Measurements from ENCODE around the gene UBE2L5.

Gene UBE2L5

DNA sequence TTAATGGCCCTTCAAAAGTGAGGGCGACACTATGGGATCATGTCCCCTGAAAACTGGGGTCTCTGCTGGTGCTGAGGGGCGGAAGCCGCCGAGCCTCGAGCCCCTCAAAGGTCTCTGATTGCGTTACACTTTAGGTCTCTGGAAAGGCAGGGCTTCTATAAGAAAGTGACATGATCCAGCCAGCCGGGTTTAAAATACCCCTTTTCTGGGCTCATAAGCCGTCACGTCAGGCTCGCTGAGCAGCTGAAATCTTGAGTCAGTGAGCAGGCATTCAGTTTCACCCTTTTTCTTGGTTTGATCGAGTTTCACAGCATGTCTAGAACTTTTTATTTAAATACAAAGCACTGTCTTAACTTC is 44.0 kb downstream of the UBE2L5 start:
- peak overlapping the region; percentile 66; the same call in 1 of the 2 replicates for H2AFZ ChIP-seq (ENCODE audit: low read length)
- H3F3A ChIP-seq (ENCODE audit: low read depth), result peaks cover 21% of the 10 kb centered on the region
- peaks cover 27% of the 10 kb centered on the region for H3K36me3 ChIP-seq (ENCODE audit: insufficient read depth, low read length)
- peaks cover 5% of the 10 kb centered on the region for H3K27me3 ChIP-seq (ENCODE audit: insufficient read depth, low read length, poor library complexity, severe bottlenecking)
- peak overlapping the region; percentile 74 for H3K4me3 ChIP-seq (ENCODE audit: low read length, poor library complexity, severe bottlenecking)
- peaks cover 27% of the 10 kb centered on the region for H4K20me1 ChIP-seq (ENCODE audit: insufficient read depth, low read length, poor library complexity, severe bottlenecking)
- peaks cover 53% of the 10 kb centered on the region for H3K79me2 ChIP-seq (ENCODE audit: insufficient read depth, low read length)
- TF ChIP-seq, protein P1, sequence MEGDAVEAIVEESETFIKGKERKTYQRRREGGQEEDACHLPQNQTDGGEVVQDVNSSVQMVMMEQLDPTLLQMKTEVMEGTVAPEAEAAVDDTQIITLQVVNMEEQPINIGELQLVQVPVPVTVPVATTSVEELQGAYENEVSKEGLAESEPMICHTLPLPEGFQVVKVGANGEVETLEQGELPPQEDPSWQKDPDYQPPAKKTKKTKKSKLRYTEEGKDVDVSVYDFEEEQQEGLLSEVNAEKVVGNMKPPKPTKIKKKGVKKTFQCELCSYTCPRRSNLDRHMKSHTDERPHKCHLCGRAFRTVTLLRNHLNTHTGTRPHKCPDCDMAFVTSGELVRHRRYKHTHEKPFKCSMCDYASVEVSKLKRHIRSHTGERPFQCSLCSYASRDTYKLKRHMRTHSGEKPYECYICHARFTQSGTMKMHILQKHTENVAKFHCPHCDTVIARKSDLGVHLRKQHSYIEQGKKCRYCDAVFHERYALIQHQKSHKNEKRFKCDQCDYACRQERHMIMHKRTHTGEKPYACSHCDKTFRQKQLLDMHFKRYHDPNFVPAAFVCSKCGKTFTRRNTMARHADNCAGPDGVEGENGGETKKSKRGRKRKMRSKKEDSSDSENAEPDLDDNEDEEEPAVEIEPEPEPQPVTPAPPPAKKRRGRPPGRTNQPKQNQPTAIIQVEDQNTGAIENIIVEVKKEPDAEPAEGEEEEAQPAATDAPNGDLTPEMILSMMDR (conservative IDR thresholded peaks at IDR 0.05; ENCODE audit: low read length), result no peak
- TF ChIP-seq EZH2phosphoT487 (IDR thresholded peaks at IDR 0.05; ENCODE audit: borderline replicate concordance), result no peak
- no peaks in the 10 kb centered on the region for H3K9me3 ChIP-seq (ENCODE audit: insufficient read depth, low read depth, low read length)
- peaks cover 40% of the 10 kb centered on the region for H3K4me1 ChIP-seq (ENCODE audit: insufficient read depth, low read length, poor library complexity, severe bottlenecking)
- H3K9me2 ChIP-seq (replicated peaks; ENCODE audit: low read depth, low read length), result no peaks in the 10 kb centered on the region
- H3K4me2 ChIP-seq (ENCODE audit: low read depth, low read length, poor library complexity, severe bottlenecking), result peak overlapping the region; percentile 84
- peak overlapping the region; percentile 82 for H3K9ac ChIP-seq (ENCODE audit: low read depth, low read length, poor library complexity, severe bottlenecking)

DNA sequence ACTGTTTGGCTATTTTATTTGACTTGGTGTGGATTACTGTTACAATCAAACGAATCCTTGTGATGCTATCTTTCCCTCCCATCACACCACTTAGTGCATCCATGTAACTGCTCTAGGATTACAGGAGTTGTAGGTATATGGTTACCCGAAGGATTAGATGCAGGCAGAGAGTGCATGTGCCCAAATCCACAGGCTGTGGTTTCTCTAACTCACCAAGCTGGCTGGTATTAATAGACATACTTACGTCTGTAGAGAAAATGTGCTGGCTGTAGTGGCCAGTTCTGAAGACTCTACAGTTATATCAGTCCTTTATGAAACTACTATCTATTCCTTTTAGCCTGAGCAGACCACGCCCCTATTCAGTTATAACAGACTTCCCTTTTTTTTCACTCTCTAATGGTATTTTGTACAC is 44.6 kb downstream of the UBE2L5 start:
- peak overlapping the region; percentile 74 for H3K4me3 ChIP-seq (ENCODE audit: low read length, poor library complexity, severe bottlenecking)
- peak overlapping the region; percentile 82 for H3K9ac ChIP-seq (ENCODE audit: low read depth, low read length, poor library complexity, severe bottlenecking)
- peaks cover 5% of the 10 kb centered on the region for H3K27me3 ChIP-seq (ENCODE audit: insufficient read depth, low read length, poor library complexity, severe bottlenecking)
- H4K20me1 ChIP-seq (ENCODE audit: insufficient read depth, low read length, poor library complexity, severe bottlenecking), result peaks cover 22% of the 10 kb centered on the region
- peaks cover 38% of the 10 kb centered on the region for H3K4me1 ChIP-seq (ENCODE audit: insufficient read depth, low read length, poor library complexity, severe bottlenecking)
- H3K79me2 ChIP-seq (ENCODE audit: insufficient read depth, low read length), result peaks cover 48% of the 10 kb centered on the region
- peak overlapping the region; percentile 66 for H2AFZ ChIP-seq (ENCODE audit: low read length)
- peak overlapping the region; percentile 84 for H3K4me2 ChIP-seq (ENCODE audit: low read depth, low read length, poor library complexity, severe bottlenecking)
- H3K36me3 ChIP-seq (ENCODE audit: insufficient read depth, low read length), result peaks cover 21% of the 10 kb centered on the region
- no peak for TF ChIP-seq EZH2phosphoT487 (IDR thresholded peaks at IDR 0.05; ENCODE audit: borderline replicate concordance)
- TF ChIP-seq, protein P1 (conservative IDR thresholded peaks at IDR 0.05; ENCODE audit: low read length), result no peak
- no peaks in the 10 kb centered on the region for H3K9me2 ChIP-seq (replicated peaks; ENCODE audit: low read depth, low read length)
- peaks cover 21% of the 10 kb centered on the region for H3F3A ChIP-seq (ENCODE audit: low read depth)
- no peaks in the 10 kb centered on the region for H3K9me3 ChIP-seq (ENCODE audit: insufficient read depth, low read depth, low read length)

DNA sequence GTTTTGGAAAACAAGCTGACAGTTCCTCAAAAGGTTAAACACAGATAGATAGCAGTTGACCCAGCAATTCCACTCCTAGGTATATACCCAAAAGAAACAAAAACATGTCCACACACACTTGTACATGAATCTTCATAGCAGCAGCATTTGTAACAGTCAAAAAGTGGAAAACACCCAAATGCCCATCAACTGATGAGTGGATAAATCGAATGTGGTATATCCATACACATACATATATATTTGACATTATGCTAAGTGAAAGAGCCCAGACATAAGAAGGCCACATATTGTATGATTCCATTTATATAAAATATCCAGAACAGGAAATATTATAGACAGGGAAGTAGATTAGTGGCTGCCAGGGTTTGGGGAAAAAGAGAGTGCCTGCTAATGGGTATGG is 51.4 kb downstream of the UBE2L5 start:
- H3F3A ChIP-seq (ENCODE audit: low read depth), result no peaks in the 10 kb centered on the region
- no peak overlapping the region for H2AFZ ChIP-seq (ENCODE audit: low read length)
- no peaks in the 10 kb centered on the region for H3K9me2 ChIP-seq (replicated peaks; ENCODE audit: low read depth, low read length)
- H3K4me3 ChIP-seq (ENCODE audit: low read length, poor library complexity, severe bottlenecking), result no peak overlapping the region
- H4K20me1 ChIP-seq (ENCODE audit: insufficient read depth, low read length, poor library complexity, severe bottlenecking), result no peaks in the 10 kb centered on the region
- H3K4me2 ChIP-seq (ENCODE audit: low read depth, low read length, poor library complexity, severe bottlenecking), result no peak overlapping the region
- no peaks in the 10 kb centered on the region for H3K27me3 ChIP-seq (ENCODE audit: insufficient read depth, low read length, poor library complexity, severe bottlenecking)
- TF ChIP-seq EZH2phosphoT487 (IDR thresholded peaks at IDR 0.05; ENCODE audit: borderline replicate concordance), result no peak
- TF ChIP-seq, protein P1 (conservative IDR thresholded peaks at IDR 0.05; ENCODE audit: low read length), result no peak
- no peaks in the 10 kb centered on the region for H3K9me3 ChIP-seq (ENCODE audit: insufficient read depth, low read depth, low read length)
- no peaks in the 10 kb centered on the region for H3K79me2 ChIP-seq (ENCODE audit: insufficient read depth, low read length)
- H3K9ac ChIP-seq (ENCODE audit: low read depth, low read length, poor library complexity, severe bottlenecking), result no peak overlapping the region
- H3K4me1 ChIP-seq (ENCODE audit: insufficient read depth, low read length, poor library complexity, severe bottlenecking), result no peaks in the 10 kb centered on the region
- no peaks in the 10 kb centered on the region for H3K36me3 ChIP-seq (ENCODE audit: insufficient read depth, low read length)

Data from Loucy (cell line).